Parathyroid adenoma (tissue), 2 donors: ENCODE measurements around the gene MAPK1.
A peak's percentile ranks its signal among the peaks of the same experiment; 100 is the strongest.

Experiments used
- H2AFZ ChIP-seq: fragments of 300-600 bp; sonication (generic); one replicate; pipeline ENCODE4 v1.7.0; 2017; ENCODE audit warnings: antibody characterized with exemption, mild to moderate bottlenecking
- H3K27ac ChIP-seq: fragments of 300-600 bp; sonication (generic); one replicate; pipeline ENCODE4 v1.7.0; 2017
- H3K27me3 ChIP-seq: fragments of 300-600 bp; sonication (generic); one replicate; pipeline ENCODE4 v1.7.0; 2017; ENCODE audit warnings: low read length; ENCODE audit not compliant: control insufficient read depth, insufficient read depth
- H3K36me3 ChIP-seq: fragments of 300-600 bp; sonication (generic); one replicate; pipeline ENCODE4 v1.7.0; 2017; ENCODE audit warnings: low read length; ENCODE audit not compliant: control insufficient read depth, insufficient read depth
- H3K4me1 ChIP-seq: fragments of 300-600 bp; sonication (generic); one replicate; pipeline ENCODE4 v1.7.0; 2017; ENCODE audit warnings: control low read depth
- H3K4me2 ChIP-seq: fragments of 300-600 bp; sonication (generic); one replicate; pipeline ENCODE4 v1.7.0; 2017; ENCODE audit warnings: low read length
- H3K4me3 ChIP-seq: fragments of 300-600 bp; sonication (generic); one replicate; pipeline ENCODE4 v1.7.0; 2017; ENCODE audit warnings: low read depth, low read length
- H3K79me2 ChIP-seq: fragments of 300-600 bp; sonication (generic); one replicate; pipeline ENCODE4 v1.7.0; 2017; ENCODE audit warnings: control low read depth
- H3K9ac ChIP-seq: fragments of 300-600 bp; sonication (generic); one replicate; pipeline ENCODE4 v1.7.0; 2017; ENCODE audit warnings: mild to moderate bottlenecking
- H3K9me3 ChIP-seq: fragments of 300-600 bp; sonication (generic); one replicate; pipeline ENCODE4 v1.7.0; 2017; ENCODE audit warnings: low read length; ENCODE audit not compliant: control insufficient read depth
- TF ChIP-seq, protein P1 (sequence below): fragments of 300-600 bp; sonication (generic); IDR thresholded peaks from one replicate; pipeline ENCODE4 v1.7.0; 2017; ENCODE audit warnings: antibody characterized with exemption, mild to moderate bottlenecking
- donor health status: primary hyperparathyroidism.

MAPK1 gene

DNA sequence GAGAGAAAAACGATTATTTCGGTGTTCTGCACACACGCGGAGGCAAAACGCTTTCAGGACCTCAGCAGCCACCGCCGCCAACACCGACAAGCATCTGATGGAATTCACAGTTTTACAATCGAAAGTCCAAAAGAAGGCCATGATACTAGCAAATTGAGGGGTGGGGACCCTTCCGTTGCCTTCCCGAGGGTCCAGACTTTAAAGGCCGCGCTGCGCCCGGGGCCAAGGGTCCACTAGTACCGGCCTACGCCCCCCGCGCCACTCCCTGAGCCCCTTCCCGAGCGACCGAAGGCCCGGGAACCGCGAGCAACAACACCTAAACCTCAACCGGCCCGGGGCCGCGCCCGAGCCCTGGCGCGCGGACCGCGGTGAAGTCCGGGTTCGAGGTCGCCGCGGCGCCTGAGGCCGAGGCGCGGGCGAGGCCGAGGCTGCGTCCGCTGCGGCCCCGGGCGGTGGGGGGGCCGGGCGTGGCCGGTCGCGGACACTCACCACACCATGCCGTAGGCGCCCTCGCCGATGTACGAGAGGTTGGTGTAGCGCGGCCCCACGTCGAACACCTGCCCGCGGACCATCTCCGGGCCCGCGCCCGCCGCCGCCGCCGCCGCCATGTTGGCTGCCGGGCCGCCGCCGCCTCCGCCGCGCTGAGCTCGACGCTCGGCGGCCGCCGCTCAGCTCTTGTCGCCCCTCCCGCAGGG lies 465 bp downstream of the MAPK1 start:
- Histone ChIP-seq H3K9me3 (no peaks in the 10 kb centered on the region), H3K4me1 (peaks cover 3% of the 10 kb centered on the region), H3K27me3 (no peaks in the 10 kb centered on the region), H3K4me2 (peak overlapping the region; percentile 92), H3K9ac (no peak overlapping the region), H2AFZ (peak overlapping the region; percentile 93), H3K27ac (peak overlapping the region; percentile 72), H3K79me2 (peaks cover 16% of the 10 kb centered on the region), H3K4me3 (peak overlapping the region; percentile 87), H3K36me3 (no peaks in the 10 kb centered on the region)
- TF ChIP-seq, protein P1, sequence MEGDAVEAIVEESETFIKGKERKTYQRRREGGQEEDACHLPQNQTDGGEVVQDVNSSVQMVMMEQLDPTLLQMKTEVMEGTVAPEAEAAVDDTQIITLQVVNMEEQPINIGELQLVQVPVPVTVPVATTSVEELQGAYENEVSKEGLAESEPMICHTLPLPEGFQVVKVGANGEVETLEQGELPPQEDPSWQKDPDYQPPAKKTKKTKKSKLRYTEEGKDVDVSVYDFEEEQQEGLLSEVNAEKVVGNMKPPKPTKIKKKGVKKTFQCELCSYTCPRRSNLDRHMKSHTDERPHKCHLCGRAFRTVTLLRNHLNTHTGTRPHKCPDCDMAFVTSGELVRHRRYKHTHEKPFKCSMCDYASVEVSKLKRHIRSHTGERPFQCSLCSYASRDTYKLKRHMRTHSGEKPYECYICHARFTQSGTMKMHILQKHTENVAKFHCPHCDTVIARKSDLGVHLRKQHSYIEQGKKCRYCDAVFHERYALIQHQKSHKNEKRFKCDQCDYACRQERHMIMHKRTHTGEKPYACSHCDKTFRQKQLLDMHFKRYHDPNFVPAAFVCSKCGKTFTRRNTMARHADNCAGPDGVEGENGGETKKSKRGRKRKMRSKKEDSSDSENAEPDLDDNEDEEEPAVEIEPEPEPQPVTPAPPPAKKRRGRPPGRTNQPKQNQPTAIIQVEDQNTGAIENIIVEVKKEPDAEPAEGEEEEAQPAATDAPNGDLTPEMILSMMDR = no peak

DNA sequence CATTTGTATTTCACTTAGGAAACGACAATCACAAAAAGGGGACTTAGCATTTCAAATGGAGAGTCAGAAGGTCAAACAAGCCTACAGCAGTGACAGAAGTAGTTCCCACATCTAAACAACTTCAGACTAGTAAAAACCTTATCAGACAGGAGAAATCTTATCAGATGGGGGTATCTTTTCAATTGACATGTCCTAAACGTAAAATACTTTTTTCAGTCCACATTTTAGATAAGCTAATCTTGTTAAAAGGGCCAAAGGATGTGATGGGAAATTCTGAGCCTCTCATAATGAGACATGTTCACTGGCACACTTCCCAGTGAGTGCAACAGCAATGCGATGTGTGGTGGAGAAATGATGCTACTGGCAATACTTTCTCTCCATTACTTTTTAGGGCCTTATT lies 2.4 kb downstream of the MAPK1 start:
- H3K4me1 ChIP-seq = peaks cover 3% of the 10 kb centered on the region
- TF ChIP-seq, protein P1 = no peak
- peaks cover 24% of the 10 kb centered on the region for H3K79me2 ChIP-seq
- no peak overlapping the region for H2AFZ ChIP-seq
- H3K36me3 ChIP-seq = no peaks in the 10 kb centered on the region
- peak overlapping the region; percentile 18 for H3K4me2 ChIP-seq
- H3K4me3 ChIP-seq = no peak overlapping the region
- no peak overlapping the region for H3K9ac ChIP-seq
- H3K27me3 ChIP-seq = no peaks in the 10 kb centered on the region
- H3K9me3 ChIP-seq = no peaks in the 10 kb centered on the region
- no peak overlapping the region for H3K27ac ChIP-seq

DNA sequence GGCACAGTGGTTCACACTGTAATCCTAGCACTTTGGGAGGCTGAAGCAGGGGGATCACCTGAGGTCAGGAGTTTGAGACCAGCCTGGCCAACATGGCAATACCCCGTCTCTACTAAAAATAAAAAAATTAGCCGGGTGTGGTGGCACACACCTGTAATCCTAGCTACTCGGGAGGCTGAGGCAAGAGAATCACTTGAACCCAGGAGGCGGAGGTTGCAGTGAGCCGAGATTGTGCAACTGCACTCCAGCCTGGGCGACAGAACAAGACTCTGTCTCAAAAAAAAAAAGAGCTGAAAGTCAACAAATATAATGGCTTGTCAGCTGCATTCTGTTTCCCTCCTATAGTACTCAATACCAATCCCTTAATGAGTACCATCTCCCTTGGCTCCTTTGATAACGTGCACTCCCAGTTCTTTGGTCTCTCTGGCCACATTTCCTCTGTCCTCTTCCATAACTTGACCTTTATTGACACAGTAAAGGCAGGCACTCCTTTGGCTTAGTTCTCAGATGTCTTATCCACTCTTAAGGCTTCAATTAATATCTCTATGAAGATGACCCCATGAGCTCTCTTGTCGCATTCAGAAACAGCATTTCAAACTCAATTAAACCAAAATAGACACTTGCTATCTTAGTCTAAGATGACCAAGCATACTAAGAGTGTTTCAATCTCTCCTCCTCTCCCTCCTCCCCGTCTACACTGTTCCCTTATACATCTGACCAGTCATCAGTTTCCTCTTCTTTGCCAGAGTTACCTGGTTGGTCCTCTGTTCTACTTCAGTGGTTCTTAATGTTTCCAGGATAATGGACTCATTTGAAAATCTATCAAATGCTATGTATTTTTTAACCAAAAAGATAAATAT lies 4.8 kb downstream of the MAPK1 start:
- no peak overlapping the region for H3K27ac ChIP-seq
- H3K9me3 ChIP-seq = no peaks in the 10 kb centered on the region
- no peak overlapping the region for H3K9ac ChIP-seq
- H2AFZ ChIP-seq = no peak overlapping the region
- no peak overlapping the region for H3K4me3 ChIP-seq
- H3K36me3 ChIP-seq = no peaks in the 10 kb centered on the region
- TF ChIP-seq, protein P1 = no peak
- no peak overlapping the region for H3K4me2 ChIP-seq
- H3K4me1 ChIP-seq = peaks cover 3% of the 10 kb centered on the region
- H3K79me2 ChIP-seq = peaks cover 26% of the 10 kb centered on the region
- no peaks in the 10 kb centered on the region for H3K27me3 ChIP-seq

DNA sequence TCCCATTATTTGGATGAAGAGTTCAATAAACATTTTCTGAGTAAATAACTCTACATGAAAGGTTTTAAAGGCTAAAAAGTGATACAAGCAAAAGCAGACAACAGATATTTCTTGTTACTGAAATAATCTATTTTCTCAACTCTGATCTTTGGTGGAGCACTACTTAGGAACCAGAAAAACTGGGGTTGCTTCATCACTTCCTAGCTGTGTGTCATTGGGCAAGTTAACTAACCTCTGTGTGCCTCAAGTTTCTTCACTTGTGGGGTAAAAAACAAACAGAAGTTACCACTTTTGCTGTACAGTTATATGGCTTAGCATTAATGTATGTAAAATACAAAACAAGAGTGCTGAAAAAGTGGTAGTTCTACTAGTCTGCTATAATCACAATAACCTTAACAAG lies 5.6 kb downstream of the MAPK1 start:
- Histone ChIP-seq H3K4me2 (no peak overlapping the region), H3K27me3 (no peaks in the 10 kb centered on the region), H3K36me3 (no peaks in the 10 kb centered on the region), H3K9me3 (no peaks in the 10 kb centered on the region), H2AFZ (no peak overlapping the region), H3K4me1 (peaks cover 3% of the 10 kb centered on the region), H3K27ac (no peak overlapping the region), H3K4me3 (no peak overlapping the region), H3K9ac (no peak overlapping the region), H3K79me2 (peaks cover 29% of the 10 kb centered on the region)
- TF ChIP-seq, protein P1 = no peak
